RWPE1 (cell line): Measurements from ENCODE around the gene PLCB1.
"Not testable (repeated sequence)": the region's sequence is repeated elsewhere in the genome, so short reads cannot be mapped to it uniquely, and the experiment has no call there.

ENCODE experiments used
- CTCF ChIA-PET: fragments of 350-600 bp; sonication (Branson Sonifier 250); formaldehyde crosslinking; extraction: SDS; loops from one replicate; lab custom pipeline; 2021; lab: Yijun Ruan, JAX
- POLR2A ChIA-PET: fragments of 400-600 bp; formaldehyde crosslinking; extraction: SDS; loops from one replicate; lab custom pipeline; 2020; ENCODE audit warnings: antibody characterized with exemption; ENCODE audit not compliant: low non-redundant PET; lab: Yijun Ruan, JAX
- DNase-seq: peaks from one replicate; pipeline ENCODE4 v3.0.0; 2012; ENCODE audit warnings: low spot score
- H3K27ac ChIP-seq: fragments of 450-650 bp; 2 replicates; pipeline ENCODE4 v1.5.1; 2017
- TF ChIP-seq, protein P1 (sequence below): fragments of 450-650 bp; conservative IDR thresholded peaks from 2 replicates; pipeline ENCODE4 v1.5.1; 2017; ENCODE audit warnings: low read depth, mild to moderate bottlenecking

The PLCB1 gene

DNA sequence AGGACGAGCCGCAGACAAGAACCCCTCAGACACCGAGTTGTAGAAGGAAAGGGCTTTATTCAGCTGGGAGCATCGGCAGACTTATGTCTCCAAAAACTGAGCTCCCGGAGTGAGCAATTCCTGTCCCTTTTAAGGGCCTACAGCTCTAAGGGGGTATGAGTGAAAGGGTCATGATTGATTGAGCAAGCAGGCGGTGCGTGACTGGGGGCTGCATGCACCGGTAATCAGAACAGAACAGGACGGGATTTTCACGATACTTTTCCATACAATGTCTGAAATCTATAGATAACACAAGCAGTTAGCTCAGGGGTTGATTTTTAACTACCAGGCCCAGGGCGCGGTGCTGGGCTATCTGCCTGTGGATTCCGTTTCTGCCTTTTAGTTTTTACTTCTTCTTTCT lies 710.5 kb downstream of the PLCB1 start:
- POLR2A ChIA-PET: no interaction called here
- no peak overlapping the region for H3K27ac ChIP-seq
- CTCF ChIA-PET: no interaction called here
- TF ChIP-seq, protein P1, sequence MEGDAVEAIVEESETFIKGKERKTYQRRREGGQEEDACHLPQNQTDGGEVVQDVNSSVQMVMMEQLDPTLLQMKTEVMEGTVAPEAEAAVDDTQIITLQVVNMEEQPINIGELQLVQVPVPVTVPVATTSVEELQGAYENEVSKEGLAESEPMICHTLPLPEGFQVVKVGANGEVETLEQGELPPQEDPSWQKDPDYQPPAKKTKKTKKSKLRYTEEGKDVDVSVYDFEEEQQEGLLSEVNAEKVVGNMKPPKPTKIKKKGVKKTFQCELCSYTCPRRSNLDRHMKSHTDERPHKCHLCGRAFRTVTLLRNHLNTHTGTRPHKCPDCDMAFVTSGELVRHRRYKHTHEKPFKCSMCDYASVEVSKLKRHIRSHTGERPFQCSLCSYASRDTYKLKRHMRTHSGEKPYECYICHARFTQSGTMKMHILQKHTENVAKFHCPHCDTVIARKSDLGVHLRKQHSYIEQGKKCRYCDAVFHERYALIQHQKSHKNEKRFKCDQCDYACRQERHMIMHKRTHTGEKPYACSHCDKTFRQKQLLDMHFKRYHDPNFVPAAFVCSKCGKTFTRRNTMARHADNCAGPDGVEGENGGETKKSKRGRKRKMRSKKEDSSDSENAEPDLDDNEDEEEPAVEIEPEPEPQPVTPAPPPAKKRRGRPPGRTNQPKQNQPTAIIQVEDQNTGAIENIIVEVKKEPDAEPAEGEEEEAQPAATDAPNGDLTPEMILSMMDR: no peak
- DNase-seq: no peak

DNA sequence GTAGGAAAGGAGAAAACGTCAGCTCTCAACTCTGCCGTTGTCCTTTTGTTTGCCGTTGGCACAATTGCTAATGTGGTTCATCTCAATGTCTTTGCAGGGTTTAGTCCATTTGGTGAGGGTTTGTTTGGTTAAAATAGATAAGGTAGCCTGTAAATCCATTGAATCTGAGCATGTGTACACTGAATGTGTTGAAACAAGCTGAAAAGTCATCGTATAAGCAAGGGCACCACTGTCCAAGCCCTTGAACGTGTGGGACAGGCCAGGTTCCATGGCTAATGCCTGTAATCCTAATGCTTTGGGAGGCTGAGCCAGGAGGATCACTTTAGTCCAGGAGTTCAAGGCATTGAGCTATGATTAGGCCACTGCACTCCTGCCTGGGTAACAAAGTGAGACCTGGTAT lies 712.1 kb downstream of the PLCB1 start:
- CTCF ChIA-PET: interaction anchor here (0.9 kb wide), 1 partner anchor 10 kb away, joined by 3 read pairs; no protein-coding TSS in a partner anchor

DNA sequence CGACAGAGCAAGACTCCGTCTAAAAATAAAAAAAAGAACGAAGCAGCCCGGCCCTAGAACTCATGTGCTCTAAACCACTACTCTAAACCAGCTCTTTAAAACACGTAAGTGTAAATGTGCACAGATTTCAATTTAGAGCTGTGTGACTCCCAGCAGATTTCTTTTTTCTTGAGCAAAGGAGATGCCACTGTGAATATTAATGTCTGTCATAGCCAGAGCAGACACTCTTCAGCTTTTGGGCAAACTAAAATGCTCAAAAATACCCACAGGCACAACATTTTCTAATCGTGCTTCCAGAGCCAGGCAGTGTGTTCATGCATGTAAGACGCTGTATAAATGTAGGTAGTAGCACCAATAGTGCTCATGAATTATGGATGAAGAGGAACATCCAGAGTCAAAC lies 717.9 kb downstream of the PLCB1 start:
- TF ChIP-seq, protein P1: no peak
- DNase-seq: no peak
- ChIA-PET POLR2A (no interaction called here), CTCF (no interaction called here)
- no peak overlapping the region for H3K27ac ChIP-seq

More for the DNA sequence above, 712.1 kb downstream of the PLCB1 start:
- DNase-seq: no peak
- no peak overlapping the region for H3K27ac ChIP-seq
- TF ChIP-seq, protein P1: no peak
- POLR2A ChIA-PET: no interaction called here

DNA sequence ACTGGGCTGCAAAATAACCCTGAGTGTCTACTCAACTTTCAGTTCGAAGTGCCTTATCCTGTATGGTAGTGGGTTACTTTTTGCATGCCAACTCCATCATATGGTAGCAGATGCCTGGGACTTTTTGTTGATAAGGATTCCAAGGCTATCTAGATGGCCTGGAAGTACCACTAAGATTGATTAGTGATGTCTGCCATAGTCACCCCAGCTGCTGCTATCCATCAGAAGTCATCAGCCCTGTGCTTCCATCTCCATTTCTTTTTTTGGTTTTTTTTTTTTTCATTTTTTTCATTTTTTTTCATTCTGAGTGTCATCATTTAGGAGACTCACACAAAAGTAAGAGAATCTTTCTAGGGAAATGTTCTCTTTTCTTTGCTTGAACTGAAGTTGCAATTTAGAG lies 719.4 kb downstream of the PLCB1 start:
- no peak overlapping the region for H3K27ac ChIP-seq
- no peak for DNase-seq
- POLR2A ChIA-PET: no interaction called here
- CTCF ChIA-PET: interaction anchor here (0.6 to 0.7 kb wide), 2 partner anchors 10 to 786 kb away, joined by 3 to 5 read pairs; no protein-coding TSS in a partner anchor
- TF ChIP-seq, protein P1: no peak

DNA sequence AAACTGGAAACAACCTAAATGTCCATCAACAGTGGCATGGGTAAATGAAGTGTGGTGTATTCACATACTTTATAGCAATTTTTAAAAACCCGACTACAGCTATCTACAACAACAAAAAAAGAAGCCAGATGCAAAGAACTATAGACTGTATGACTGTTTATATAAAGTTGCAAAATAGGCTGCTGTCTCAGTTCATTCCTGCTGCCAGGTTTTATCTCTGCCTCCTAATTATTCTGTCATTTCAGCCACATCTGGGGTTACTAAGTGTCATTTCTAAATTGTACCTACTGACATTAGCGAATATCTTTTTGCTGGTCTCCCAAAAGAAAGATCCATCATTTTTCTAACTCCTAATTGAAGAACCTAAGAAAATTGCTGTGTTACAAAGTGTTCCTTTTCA lies 719.9 kb downstream of the PLCB1 start:
- POLR2A ChIA-PET, DNase-seq, H3K27ac ChIP-seq: not testable (repeated sequence)
- CTCF ChIA-PET: interaction anchor here (0.6 to 0.7 kb wide), 2 partner anchors 11 to 786 kb away, joined by 3 to 5 read pairs; no protein-coding TSS in a partner anchor

DNA sequence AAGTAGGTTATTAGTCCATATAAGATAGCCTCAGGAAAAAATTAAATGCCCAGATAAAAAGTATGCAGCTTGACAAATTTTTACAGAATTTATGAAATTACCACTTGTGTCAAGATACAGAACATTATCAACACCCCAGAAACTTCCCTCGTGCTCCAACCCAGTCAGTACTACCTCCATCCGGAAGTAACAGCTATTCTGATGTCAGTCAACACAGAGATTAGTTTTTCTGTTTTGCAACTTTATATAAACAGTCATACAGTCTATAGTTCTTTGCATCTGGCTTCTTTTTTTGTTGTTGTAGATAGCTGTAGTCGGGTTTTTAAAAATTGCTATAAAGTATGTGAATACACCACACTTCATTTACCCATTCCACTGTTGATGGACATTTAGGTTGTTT lies 721.1 kb downstream of the PLCB1 start:
- CTCF ChIA-PET: interaction anchor here (0.5 to 1.9 kb wide), 26 partner anchors 9 to 1105 kb away, joined by 3 to 11 read pairs (median 4); partner anchors contain the start of gene PLCB4
- POLR2A ChIA-PET: not testable (repeated sequence)

DNA sequence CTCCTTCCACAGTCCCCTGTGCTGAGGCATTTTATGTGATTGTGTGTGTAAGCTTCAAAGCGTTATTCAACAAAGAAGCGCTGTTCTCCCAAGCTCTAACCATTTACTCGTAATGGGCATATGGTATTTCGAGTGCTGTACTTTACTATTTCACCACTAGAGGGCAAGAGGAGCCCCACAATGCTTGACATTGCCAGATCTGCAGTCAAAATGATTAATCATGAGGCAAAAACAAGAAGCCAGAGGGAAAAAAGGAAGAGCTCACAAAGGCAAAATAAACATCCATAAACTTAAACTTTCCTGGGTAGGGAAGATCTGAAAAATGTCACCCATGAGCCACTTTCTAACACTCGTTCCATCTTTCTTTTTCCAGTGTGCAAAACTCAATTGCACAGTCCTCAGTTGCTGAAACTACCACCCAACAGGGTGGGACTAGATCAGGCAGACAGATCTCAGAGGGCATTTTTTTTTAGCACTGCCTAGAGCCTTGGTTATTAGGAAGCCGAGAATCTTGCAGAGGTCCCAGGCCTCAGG lies 721.8 kb downstream of the PLCB1 start:
- peak; percentile 78 for DNase-seq
- CTCF ChIA-PET: interaction anchor here (0.5 to 1.9 kb wide), 30 partner anchors 9 to 1104 kb away, joined by 3 to 11 read pairs (median 4); partner anchors contain the start of gene PLCB4

More for the DNA sequence above, 721.1 kb downstream of the PLCB1 start:
- DNase-seq, H3K27ac ChIP-seq: not testable (repeated sequence)

More for the DNA sequence above, 721.8 kb downstream of the PLCB1 start:
- TF ChIP-seq, protein P1: peak; percentile 96
- POLR2A ChIA-PET: no interaction called here
- H3K27ac ChIP-seq: no peak overlapping the region
